H1 (cell line): ENCODE results near the gene SFMBT2. TPM values are rescaled to one million over a fixed set of nuclear protein-coding genes. Genes with fewer than 3 reads are reported as not detected.

Source experiments
- CHD2 ChIP-seq: IDR thresholded peaks from 2 replicates; pipeline ENCODE4 v1.6.1; 2012; ENCODE audit warnings: low read length, improper control_type of control experiment
- CTBP2 ChIP-seq: IDR thresholded peaks from 2 replicates; pipeline ENCODE4 v1.7.0; 2011; ENCODE audit warnings: borderline replicate concordance, mild to moderate bottlenecking, moderate library complexity, mixed read lengths, low read length; ENCODE audit not compliant: insufficient read depth, insufficient read length
- SP4 ChIP-seq: IDR thresholded peaks from 2 replicates; pipeline ENCODE4 v1.6.1; 2012; ENCODE audit warnings: low read length, inconsistent platforms
- polyA plus RNA-seq, 7 experiments: library from polyadenylated mRNA; depleted of rRNA in 3 of 7; stranded (reverse) in 5 of 7; unstranded in 2 of 7; fragments of >200 nt in 5 of 7; fragments of 200-250 nt in 2 of 7; gene quantifications; 1 replicate in 5 of 7; 2 replicates in 1 of 7; 4 replicates in 1 of 7; pipeline versions ENCODE4 v1.2.1 to v1.2.3, GENCODE V29; 2011 to 2013; ENCODE audit warnings: missing spikeins in 2 of 7, mixed read lengths in 2 of 7
- total RNA-seq: library from RNA; stranded (reverse); fragmentation: NEBNext Ultra II Directional; extraction: Animal tissue kit (Norgen Biotek cat#: 25700); gene quantifications from 2 replicates; pipeline ENCODE4 v1.2.1, GENCODE V29; 2021

The SFMBT2 gene
- total and polyA plus RNA-seq, 2 of the 8 experiments (the other 6 are each of a cell fraction or from before 2014, with no cell fraction given), result 2.9 to 11.0 TPM

- TF ChIP-seq CHD2 (no peak), SP4 (no peak), CTBP2 (no peak)
- TF ChIP-seq, all 59 proteins: peak for 0
These were observed 70.5 kb downstream of the SFMBT2 start (continued) for GRCh38 chr10:7340179-7340874.
